MV-4-11 (cell line): Measurements from ENCODE around the gene JDP2.
A peak's percentile ranks its signal among the peaks of the same experiment; 100 is the strongest.

Source experiments
- DNase-seq: peaks from one replicate; lab custom pipeline; 2025; lab: John Stamatoyannopoulos, UW

The JDP2 gene

DNA sequence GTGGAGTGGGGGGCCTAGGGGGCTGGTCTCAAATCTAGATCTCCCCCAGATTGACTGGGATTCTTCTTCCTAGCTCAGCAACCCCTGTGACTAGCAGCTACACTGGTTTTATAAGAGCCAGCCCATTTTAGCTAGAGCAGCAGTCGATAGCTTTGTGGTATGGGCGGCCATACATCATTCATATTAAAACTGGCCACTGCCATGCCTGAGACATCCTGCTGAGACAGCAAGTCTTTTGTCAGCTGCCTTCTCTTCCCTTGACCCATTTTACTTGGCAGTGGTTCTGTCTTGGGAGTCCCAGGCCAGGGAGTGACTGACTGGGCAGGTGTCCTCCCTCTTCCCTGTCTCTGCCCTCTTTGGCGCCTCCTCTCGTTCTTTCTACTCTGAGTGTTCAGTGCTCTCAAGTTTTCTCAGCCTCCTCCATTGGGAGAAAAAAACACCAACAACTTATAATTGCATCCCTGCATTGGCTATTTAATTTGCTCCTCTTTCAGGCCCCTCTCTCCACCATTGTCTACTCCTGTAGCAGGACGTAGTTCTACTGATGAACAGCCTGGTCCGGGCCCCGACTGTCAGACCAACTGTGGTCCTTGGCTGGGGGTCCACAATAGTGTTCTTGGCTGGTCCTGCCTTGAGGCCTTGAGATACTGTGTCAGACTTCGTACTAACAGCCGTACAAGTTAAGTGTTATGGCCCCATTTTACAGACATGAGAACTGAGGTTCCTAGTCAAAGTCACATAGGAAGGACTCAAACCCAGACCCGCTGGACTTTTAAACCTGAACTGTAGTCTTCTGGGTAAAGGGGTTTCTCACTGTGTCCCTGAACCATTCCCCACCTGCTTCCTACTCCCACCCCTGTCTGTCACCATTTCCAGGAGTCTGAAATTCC, 18.3 kb upstream of the JDP2 start:
- no peak for DNase-seq

DNA sequence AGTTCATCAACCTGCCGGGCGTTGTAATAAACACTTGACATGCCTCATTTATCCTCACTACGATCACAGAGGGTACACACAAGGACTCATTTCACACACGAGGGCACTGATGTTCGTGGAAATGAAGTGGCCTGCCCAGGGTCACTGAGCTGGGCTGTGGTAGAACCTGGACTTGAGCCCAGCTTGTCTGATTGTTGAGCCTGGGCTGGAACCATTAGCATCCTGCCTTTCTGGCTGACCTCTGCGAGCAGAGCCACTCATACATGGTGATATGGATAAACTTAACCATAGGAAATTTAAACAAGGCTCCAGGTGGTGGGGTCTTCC, 16.6 kb upstream of the JDP2 start:
- DNase-seq, result no peak

DNA sequence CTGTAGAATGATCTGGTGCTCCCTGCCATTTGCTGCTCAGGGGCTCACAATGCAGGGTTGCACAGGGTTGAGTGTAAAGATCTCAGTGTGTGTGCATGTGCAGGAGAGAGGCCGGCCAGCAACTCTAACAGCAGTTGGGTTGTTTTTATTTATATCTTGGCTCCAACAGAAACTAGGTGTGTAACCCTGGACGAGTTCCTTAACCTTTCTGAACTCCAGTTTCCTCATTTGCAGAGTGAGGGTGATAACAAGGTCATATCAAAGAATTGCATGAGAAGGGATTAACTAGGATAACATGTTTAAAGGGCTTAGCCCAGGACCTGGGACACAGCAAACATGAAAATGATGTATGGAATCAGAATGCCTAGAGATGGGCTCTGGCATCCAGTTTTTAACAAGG, 14.8 kb upstream of the JDP2 start:
- DNase-seq, result peak; percentile 14

DNA sequence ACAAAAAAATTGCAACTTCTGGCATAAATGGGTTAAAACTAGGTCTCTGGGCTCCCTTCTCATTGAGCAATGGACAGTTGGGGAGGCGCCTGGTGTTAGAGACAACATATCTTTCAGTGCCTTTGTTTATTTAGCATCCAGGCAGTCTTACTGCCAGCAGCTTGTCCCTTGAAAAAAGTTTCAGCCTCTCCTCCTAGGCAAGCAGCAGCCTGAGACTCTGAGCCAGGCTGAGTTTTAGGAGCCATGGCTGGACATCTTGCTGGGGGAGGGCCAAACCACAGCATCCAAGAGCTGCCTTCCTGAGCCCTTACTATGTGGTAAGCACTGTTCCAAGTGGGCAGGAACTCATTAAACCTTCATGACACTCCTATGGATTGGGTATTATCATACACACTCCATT, 10.1 kb upstream of the JDP2 start:
- DNase-seq, result peak; percentile 48

DNA sequence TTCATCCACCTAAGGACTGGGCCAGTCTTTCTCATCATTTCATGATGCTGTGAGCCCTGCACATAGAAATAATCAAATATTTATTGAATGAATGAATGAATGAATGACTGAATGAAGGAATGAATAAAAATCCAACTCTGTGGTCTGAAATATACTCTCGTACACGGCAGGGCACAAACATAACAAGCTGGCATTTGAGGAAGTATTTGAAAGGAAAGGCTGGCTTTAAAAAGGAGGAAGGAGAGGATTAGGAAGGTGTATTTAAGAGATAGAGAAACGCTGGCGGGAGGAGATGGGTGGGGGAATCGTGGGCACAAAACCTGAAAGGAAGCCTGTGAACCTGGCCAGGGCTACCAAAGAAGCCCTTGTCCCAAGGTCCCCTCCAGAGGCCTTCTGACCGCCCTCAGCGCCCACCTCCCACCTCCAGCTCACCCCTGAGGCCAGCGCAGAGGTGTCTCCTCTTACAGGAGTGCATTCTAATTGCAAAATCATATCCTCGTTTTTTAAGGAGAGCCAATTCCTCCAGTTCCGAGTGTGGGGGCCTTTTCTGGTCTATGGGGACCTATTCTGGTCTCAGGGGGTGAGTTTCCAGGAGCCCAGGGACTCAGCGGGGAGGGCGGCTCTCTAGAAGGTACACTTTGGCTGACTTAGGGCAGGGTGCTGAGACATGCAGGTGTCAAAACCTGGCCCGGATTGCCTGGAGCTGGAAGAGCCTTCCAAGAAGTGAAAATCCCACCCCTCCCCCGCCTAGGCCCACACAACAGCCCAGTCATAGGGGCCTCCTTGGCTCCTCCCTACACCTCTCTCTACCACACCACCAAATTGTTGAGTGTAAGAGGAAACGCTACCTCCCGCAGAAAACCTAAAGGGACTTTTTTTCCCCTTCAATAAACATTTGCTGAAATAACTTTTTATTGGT, 8.7 kb upstream of the JDP2 start:
- DNase-seq, result peak; percentile 67

DNA sequence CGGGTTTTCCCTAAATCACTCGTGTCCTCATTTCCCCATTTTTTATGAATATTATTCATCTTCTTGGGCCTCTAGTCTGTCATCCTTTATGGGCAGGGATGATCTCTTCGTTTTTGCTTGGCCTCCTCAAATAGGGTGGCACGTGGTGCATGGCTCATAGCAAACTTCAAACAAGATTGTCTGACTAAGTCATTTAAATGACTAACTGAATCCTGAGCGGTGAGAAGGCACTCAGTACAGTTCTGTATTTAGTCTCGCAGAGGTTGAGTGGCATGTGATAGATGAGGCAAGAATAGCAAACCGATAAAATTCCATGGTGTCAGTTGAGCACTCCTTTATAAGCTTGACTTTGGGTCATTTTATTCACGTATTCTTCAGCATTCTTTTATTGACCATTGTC, 5.7 kb upstream of the JDP2 start:
- DNase-seq, result peak; percentile 67

DNA sequence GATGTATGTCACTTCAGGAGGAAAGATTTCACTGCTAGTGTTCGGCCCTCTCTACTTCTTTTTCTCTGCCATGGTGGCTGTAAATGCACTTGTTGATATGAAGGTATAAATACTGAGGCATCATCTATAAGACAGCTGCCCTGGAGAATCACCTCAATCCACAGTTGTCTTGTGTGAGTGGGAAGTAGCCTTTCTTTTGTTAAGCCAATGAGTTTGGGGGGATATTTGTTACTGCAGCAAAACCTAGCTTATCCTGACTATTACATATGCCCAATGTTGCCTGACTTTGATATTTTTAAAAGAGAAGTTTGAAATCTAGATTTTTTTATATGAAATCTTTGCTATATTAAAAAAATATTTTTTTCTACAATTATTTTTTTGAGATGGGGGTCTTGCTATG, 3.3 kb upstream of the JDP2 start:
- no peak for DNase-seq

DNA sequence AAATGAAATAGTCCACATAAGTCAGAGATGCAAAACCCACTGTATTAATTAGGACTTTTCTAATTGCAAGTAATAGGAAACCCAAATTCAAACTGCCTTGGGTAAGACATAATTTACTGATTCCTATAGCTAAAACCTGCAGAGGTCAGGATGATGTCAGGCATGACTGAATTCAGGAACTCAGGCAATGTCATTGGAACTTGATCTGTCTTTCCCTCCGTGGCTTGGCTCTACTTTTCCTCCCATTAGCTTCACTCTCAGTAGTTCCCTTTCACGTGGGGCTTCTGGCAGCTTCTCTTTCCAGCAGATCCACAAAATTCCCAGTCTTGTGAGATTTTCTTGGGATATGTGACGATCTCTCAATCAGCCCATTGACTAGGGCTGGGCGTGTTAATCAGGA, 2.4 kb upstream of the JDP2 start:
- DNase-seq, result no peak

DNA sequence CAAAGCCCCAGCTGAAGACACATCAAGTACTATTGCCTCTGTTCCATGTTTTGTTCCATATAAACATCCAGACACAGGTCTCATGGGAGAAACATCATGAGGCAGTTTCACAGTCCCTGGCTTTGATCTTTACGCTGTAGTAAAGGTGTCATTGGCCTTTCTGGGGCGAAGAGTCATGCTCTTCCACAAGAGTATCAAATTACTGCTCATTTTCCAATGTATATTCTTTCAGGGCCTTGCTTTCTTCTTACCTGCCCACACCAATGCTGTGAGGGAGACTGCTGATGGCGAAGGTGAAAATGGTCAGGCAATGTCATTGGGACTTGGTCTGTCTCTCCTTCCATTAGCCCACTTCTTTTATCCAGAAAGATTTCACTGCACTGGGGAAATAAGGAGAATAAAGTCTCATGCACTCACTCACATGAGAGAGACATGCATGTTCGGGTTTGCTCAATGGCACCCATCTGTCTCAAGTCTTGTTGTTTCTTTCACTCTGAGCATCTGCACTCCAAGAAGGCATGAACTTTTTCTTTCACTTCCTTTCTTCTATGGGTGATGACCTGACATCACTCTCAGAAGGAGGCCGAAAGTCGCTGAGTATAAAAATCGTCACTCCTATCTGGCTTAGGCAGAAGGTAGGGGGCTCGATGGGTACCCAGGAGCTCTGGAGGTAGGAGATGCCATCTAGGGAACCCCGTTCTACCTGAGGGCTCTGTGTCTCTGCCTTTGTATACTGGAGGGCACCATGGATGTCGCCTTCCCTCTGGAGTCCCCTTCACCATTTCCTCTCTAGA, 1.3 kb upstream of the JDP2 start:
- peak; percentile 88 for DNase-seq

DNA sequence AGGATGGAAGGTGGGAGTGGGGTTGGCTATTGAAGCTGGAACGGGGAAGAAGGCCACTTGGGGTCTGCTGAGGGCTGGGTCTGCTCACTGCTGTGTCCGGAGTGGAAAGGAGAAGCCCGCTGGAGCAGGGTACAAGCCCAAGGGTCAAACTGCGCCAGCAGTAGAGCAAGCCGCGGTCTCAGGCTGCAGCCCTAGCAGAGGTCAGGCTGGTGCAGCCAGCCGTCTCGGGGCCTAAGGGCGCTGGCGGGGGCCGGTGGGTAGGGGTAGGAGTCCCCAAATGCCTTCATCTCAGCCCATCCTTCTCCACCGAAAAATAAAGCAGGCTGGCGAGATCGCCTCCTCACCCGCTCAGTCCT, 718 bp upstream of the JDP2 start:
- no peak for DNase-seq

DNA sequence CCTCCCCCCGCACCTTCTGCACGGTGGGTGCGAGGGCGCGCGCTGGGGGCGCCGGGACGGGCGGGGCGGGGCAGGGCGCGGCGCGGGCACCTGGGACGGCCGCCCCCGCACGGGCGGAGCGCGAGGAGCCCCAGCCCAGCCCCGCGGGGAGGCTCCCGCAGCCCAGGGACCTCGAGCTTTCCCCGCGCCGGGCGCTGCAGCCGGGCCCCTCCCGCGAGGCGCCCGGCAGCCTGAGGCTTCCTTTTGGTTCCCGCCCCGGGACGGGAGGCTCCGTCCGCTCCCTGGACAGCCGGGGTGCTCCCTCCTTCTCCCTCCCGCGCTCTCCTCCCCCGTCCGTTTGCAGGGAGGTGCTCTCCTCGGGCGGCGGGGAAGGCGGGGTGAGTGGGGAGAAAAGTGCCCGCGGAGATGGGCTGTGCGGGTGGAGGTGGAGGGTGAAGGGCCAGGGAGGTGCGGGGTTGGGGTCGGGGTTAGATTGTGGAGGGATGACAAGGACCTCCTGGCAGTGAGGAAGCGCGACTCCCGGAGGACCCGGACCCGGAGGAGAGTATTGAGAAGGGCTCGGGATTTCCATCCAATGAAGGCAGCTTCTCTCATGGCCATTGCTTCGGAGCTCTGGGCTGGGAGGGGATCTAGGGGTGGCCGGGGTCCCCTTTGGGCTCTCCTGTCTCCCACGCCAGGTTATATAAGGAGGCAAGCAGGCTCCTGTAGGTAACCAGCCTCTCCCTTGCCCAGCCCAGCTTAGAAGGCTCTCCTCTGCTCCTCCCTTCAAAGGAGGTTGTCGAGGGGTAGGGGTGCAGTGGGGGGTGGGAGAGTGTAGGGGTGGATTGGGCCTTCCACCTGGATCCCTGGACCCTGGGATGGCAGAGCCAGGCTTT, 645 bp downstream of the JDP2 start:
- DNase-seq, result no peak

DNA sequence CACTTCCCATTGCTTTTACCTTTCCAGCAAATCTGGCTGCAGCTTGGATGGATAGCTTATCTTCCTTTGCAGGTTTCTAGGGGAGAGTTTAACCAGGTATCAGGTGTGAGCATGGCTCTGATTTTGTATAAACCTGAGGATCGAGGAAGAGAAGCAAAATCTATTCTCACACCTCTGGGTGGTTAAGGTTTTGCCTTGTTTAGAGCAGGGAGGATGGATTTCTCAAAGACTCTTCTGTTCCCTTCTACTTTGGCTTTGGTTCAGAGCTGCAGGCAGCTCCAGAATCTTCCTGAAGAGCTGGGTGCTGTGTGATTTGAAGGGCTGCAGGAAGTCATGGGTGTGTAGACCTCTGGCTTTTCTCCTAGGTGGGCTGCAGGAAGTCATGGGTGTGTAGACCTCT, 1.7 kb downstream of the JDP2 start:
- no peak for DNase-seq

DNA sequence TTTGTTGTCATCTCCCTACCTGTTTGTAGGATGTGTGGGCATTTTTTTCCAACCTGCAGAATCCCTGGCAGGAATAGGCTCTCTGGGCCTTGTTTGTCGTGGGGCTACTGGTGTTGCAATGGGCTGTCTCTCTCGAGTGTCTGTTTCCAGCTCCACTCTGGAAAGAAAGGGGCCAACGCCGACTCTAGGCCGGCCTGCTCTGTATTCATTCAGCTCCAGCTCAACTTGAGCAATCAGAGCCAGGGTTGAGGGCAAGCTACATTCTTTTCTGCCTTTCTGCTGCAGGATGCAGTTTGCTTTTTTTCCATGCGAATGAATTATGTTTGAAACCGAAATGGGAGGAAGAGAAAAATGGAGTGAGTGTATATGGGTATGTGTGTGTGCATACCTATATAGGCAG, 2.3 kb downstream of the JDP2 start:
- DNase-seq, result no peak

DNA sequence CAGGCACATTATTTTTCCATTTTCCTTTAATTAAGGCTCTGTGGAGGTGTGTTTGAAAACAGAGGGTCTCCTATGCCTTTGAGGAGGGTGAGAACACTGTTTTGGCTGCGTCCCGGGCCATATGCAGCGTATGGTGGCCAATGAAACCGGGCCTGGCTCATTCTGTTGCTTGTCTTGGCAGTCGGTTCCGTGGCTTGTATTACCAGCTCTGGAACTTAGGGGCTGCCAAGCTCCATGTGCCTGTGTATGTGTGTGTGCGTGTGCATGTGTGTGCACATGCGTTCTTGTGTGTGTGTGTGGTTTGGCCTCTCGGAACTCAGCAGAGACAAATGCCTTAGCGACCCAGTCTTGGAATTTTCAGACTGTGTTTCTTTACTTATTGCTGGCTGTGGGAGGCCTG, 2.7 kb downstream of the JDP2 start:
- no peak for DNase-seq

DNA sequence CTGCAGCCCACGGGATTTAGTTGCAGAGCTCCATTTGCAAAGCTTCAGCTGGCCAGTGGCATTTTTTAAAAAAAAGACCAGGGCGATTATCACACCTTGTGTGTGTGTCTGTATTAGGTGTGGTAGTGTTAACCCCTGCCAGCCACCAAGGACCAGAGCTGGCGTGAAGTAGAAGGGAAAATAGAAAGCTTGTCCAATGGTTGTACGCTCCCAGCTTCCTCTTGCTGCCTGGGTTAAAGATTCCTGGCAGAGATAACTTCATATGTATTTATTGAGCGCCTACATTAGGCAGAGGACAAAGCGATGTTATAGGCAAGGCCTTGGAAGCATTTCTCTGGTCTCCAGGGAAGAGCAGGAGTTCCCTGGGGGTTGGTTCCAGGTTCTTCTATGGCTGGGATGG, 3.2 kb downstream of the JDP2 start:
- DNase-seq, result no peak

DNA sequence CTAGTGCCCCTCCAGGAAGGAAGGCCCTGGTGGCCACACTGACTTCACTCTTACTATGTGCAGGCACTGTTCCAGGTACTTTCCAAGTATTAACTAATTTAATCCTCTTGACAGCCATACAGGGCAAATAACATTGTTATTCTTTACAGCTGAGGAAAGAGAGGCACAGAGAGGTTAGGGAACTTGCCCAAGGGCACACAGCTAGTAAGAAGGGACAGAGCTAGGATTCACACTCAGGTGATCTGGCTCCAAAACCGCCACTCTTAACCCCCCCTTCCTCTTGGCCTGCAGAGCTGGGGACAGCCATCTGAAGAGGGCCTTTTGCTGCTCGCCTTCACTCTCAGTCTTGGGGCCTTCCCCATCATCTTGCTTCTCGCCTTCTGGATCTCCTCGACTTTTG, 4.0 kb downstream of the JDP2 start:
- DNase-seq, result no peak

DNA sequence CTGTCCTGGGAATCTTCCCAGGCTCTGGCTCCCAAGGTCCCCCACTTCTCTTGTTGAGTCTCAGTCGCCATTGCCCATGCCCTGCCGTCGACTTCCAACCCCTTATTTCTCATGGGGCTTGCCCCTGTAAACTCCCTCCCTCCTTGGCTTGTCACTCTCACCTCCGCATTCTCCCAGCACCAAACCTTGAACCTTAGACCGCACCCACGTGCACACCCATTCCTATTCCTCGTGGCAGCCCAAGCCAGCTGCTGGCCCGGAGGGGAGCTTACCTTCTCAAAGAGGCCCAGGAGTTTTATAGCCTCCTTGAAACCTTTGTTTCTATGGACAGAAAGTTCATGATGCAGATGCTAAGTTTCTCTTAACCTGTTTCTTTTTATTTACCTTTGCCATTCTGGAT, 4.6 kb downstream of the JDP2 start:
- DNase-seq, result no peak

DNA sequence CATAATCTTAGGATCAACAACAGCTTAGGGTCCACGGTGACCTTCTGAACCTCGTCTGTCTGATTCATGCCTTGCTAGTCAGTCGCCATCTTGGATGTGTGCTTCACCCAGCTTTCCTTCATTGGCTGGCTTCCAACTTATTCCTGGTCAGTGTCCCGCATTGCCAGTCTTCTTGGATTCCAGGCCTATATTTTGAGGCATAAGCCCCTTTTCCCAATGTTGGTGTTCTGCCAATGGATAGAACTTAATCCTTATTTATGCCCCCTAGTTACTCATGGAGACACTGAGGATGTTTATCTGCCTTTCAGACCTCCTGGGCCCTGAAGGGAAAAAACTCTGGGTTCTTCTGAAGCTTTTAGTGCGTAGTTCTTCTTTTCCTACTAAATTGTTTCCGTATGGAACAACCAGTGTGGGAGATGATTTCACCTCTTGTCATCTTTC, 5.8 kb downstream of the JDP2 start:
- no peak for DNase-seq

DNA sequence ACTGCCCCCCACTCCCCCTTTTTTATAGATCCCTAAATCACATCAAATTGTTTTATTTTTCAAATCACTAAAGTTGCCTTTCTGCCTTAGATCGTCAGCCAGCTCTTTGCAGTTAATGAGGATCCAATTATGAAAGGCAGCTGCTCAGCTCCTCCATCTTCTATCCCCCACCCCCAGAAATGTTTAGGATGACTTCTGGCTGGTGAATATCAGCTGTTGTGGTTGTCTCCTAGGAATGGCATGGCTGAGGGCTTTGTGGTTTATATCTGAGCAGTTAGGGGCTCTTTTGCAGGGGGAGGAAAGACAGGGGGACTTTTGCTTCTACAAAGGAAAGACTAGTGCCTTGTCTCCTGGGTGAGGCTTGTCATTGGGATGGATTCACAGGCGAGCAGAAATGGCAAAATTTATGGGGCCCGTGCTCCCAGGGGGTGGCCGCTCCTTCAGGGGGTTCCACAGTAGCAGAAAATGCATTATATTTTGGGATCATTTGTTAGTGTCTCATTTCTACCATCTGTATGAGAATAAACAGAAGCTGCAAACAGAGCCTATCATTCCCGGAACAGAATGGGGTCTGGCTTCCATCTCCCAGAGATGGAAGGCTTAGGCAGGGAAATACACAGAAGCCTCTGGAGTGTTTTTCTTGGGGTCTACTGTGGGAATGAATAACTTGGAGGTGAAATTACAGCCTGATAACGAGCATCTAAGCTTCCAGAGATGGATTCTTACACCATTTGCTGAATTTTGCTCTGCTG, 6.5 kb downstream of the JDP2 start:
- DNase-seq, result peak; percentile 23

DNA sequence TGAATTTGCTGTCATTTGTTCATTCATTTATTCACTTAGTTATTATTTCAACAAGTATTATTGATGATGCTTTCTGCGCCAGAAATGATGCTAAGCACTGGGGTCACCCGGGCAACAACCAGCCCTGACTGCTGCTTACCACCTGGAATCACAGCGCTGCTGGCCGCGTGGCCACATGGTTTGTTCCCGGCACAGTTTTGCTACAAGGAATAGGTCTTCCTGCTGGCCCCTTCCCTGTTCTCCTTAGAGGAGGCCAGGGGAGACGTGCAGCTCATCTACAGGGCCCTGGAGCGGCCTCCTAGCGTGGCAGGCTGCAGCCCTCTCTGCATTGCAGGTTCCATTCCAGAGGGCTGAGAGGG, 7.0 kb downstream of the JDP2 start:
- no peak for DNase-seq

DNA sequence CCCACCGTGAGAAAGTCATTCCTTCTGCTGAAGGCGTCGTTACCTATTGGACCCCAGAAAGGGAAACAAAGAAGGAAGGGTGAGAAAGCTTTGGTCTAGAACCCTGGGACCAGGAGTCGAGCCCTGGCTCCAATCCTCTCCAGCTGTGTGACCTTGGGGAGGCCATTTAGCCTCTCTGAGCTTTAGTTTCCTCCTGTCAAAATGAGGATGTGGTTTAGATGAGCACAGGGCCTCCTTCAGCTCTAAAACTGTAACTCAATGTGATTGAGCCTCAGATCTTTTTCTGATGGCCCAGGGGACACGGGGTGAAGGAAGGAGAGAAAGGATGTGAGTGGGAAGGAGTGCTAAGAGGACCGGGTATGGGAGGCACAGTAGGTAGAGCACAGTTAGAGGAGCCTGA, 7.7 kb downstream of the JDP2 start:
- DNase-seq, result peak; percentile 75
